22Rv1 (cell line): ENCODE data around the gene TUBB6.

ENCODE experiments used
- ZFX ChIP-seq: fragments of 450-650 bp; IDR thresholded peaks from 2 replicates; pipeline ENCODE4 v1.6.1; 2017; ENCODE audit warnings: antibody characterized with exemption, borderline replicate concordance
- TF ChIP-seq, protein P1 (sequence below): fragments of 450-650 bp; IDR thresholded peaks from 2 replicates; pipeline ENCODE4 v1.5.1; 2017; ENCODE audit warnings: mild to moderate bottlenecking

DNA sequence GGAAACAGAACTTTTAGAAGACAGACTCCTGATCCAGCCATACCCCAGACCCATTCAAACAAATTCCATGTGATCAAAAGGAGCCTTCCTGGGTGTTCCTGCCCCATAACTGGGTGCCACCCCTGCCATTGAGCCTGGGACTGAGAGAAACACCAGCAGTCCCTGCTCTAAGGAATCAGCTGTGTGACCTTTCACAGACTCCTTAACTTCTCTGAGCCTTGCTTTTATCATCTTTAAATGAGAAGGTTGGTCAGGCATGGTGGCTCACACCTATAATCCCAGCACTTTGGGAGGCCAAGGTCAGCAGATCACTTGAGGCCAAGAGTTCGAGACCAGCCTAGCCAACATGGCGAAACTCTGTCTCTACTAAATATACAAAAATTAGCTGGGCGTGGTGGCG, 33.2 kb upstream of the TUBB6 start:
- TF ChIP-seq, protein P1, sequence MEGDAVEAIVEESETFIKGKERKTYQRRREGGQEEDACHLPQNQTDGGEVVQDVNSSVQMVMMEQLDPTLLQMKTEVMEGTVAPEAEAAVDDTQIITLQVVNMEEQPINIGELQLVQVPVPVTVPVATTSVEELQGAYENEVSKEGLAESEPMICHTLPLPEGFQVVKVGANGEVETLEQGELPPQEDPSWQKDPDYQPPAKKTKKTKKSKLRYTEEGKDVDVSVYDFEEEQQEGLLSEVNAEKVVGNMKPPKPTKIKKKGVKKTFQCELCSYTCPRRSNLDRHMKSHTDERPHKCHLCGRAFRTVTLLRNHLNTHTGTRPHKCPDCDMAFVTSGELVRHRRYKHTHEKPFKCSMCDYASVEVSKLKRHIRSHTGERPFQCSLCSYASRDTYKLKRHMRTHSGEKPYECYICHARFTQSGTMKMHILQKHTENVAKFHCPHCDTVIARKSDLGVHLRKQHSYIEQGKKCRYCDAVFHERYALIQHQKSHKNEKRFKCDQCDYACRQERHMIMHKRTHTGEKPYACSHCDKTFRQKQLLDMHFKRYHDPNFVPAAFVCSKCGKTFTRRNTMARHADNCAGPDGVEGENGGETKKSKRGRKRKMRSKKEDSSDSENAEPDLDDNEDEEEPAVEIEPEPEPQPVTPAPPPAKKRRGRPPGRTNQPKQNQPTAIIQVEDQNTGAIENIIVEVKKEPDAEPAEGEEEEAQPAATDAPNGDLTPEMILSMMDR = no peak
- TF ChIP-seq ZFX = no peak
